Stromal cell of bone marrow (primary cell): ENCODE results near the gene RCN2.

Experiments
- DNase-seq: peaks from one replicate; pipeline ENCODE4 v3.0.0-alpha.2; 2012; ENCODE audit warnings: low read depth

RCN2 gene

DNA sequence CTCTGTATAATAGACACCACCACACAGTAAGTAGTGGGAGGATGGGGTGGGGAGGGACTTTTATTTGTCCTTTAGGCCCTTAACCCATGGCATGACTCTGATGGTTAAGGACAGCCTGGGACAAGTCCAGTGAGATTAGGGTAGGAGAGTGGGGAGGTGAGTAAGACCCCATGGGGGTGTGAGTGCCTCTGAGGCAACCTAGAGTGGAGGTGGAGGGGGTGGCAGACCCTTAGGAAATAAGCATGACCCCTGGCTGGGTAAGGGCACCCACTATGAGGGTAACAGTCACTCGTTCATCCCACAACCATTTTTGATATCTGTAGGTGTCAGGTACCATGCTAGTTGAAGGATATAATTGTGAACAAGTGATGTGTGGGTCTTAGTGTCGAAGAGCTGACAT, 42.4 kb downstream of the RCN2 start:
- no peak for DNase-seq

DNA sequence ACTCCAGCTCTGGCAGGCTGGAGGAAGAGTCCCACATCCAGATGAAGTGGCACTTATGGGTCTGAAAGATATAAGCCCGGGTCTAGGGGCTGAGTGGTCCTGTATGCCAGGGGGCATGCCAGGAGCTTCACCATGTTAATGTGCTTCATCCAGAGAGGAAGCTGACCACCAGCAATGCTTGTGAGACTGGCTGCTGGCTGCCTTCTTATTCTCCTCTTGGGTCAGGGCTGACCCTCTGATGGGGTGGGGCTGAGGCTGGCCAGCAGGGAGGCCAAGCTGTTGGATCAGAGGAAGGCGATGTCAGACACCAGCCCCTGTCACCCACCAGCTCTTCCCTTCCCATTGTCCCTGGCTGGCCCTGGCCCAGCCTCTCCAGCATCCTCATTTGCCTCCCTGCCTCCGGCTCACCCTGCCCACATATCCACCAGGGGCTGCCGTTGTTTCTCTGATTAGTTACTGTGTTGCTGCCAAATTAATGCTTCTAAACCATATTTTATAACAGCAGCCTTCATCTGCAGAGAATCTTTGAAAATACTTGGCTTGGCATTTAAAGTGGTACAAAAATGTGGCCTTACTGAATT, 43.0 kb downstream of the RCN2 start:
- no peak for DNase-seq

DNA sequence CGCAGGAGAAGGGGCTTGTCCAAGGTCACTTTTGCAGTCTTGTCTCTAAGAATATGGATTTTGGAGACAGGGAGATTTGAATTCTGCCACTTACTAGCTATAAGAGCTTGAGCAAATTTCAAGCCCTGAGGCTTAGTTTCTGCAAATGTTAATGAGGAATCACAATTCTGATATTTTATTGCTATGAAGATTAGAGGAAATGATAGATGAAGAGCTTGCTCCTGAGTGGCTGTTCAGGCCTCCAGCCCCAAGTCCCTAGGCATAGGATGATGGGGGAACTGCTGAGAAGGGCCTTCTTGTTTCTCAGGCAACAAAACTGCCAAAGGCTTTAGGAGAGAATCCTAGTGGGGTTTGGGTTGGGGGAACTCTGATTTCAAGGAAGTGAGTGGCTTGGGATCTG, 44.6 kb downstream of the RCN2 start:
- no peak for DNase-seq

DNA sequence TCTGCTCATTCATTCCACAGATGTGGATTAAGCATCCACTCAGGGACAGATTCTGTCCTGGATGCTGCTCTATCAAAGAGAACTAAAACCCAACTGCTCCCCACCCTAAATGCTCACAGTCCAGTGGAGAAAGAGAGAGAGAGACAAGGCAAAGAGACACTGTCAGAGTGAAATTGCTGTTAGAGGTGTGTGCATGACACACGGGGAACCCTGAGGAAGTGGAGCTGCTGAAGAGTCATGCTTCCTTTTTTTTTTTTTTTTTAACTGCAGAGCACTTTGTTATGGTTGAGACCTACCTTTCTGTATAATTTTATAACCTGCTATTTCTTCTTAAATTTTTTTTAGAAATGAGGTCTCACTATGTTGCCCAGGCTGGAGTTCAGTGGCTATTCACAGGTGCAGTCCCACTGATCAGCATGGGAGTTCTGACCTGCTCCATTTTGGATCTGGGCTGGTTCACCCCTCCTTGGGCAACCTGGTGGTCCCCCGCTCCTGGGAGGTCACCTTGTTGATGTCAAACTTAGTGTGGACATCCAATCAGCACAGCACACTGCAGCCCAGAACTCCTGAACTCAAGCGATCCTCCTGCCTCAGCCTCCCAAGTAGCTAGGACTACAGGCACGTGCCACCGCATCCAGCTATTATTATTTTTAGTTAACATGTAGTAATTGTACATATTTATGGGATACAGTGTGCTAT, 45.2 kb downstream of the RCN2 start:
- DNase-seq: no peak

DNA sequence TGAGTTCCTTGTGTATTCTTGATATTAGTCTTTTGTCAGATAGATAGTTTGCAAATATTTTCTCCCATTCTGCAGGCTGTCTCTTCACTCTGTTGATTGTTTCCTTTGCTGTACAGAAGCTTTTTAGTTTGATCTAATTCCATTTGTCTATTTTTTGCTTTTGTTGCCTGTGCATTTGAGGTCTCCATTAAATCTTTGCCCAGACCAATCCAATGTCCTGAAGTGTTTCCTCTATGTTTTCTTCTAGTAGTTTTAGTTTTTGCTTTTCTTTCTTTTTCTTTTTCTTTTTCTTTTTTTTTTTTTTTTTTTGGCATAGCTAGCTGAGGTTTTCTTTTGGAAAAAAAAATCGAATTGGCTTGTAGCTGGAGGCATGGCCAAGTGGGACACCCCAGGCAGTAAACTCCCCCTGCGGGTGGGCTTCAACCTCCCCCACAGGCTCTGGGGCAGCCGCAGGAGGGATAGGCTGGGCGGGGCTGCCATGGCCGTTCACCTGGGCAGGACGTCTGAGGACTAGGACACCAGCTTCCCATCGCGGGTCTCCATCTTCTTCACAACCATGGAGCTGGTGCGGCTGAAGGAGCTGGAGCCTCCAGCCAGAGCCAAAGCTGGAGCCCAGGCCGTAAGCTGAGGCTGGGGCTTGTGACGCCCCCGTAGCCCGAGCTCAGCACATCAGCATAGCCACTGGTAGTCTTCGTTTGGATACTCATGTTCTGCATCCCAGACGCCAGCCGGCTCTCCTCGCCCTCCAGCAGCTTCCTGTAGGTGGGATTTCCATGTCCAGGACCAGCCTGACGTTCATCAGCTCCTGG, 47.2 kb downstream of the RCN2 start:
- DNase-seq: no peak

DNA sequence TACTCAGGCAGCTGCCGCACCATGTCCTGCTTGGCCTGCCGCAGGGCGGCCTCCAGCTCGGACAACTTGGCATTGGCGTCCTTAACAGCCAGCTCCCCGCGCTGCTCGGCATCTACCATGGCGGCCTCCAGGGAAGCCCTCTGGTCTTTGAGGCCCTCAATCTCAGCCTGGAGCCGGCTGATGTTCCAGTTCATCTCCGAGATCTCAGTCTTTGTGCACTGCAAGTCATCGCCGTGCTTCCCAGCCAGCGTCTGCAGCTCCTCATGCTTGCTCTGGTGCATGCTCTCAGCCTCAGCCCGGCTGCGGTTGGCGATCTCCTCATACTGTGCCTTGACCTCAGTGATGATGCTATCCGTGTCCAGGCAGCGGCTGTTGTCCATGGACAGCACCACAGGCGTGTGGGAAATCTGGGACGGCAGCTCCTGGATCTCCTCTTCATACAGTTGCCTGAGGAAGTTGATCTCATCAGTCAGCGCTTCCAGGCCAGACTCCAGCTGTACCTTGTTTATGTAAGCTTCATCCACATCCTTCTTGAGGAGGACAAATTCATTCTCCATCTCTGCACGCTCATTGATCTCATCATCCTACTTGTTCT, 47.9 kb downstream of the RCN2 start:
- no peak for DNase-seq

DNA sequence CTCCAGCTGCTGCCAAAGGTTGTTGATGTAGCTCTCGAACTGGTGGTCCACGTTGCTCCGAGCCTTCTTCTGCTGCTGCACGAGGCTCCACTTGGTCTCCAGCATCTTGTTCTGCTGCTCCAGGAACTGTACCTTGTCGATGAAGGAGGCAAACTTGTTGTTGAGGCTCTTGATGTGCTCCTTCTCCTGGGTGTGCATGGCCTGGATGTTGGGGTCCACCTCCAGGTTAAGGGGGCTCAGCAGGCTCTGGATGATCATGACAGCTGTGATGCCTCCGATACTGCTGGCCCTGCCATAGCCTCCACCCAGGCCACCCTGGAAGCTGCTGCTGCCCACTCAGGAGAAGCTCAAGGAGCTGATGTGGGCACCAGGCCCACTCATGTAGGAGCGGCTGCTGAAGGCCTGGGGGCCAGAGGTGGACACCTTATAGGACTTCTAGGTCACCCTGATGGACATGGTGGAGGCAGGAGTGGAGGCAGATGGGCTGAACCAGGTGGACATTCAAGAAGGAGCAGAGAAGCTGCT, 48.5 kb downstream of the RCN2 start:
- DNase-seq: no peak

DNA sequence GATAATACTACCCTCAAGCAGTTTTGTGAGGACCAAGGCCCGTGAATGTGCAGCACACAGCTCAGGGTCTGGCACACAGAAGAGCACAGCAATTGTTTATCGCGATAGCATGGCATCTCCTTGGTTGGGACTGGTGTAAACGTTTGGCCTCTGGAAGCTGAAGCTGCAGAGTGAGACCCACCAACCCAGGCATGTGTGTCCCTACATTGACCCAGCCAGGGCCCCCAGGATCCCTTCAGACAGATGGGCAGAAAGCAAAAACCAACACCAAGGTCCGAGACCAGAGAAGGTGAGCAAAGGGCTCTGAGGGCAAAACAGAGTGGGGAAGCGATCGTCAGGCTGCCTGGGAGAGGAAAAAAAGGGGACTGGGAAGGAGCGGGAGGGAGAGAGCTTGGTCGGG, 50.8 kb downstream of the RCN2 start:
- no peak for DNase-seq

DNA sequence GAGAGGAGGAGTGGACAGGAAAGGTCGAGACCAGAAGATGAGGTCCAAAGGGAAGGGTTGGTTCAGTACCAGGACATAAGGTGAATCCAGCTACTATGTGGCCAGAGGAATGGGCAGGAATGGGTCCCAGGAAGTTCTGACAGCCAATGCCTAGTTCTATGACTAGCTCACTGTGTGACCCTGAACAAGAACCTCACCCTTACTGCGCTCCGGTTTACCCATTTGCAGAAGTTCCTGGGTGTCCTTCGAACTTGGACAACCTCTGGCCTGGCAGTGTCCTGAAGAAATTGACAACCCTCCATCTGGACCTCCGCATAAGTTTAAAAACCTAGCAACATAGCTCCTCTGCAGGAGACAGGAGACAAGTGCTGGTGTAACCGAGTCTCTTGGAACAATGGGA, 51.2 kb downstream of the RCN2 start:
- no peak for DNase-seq

DNA sequence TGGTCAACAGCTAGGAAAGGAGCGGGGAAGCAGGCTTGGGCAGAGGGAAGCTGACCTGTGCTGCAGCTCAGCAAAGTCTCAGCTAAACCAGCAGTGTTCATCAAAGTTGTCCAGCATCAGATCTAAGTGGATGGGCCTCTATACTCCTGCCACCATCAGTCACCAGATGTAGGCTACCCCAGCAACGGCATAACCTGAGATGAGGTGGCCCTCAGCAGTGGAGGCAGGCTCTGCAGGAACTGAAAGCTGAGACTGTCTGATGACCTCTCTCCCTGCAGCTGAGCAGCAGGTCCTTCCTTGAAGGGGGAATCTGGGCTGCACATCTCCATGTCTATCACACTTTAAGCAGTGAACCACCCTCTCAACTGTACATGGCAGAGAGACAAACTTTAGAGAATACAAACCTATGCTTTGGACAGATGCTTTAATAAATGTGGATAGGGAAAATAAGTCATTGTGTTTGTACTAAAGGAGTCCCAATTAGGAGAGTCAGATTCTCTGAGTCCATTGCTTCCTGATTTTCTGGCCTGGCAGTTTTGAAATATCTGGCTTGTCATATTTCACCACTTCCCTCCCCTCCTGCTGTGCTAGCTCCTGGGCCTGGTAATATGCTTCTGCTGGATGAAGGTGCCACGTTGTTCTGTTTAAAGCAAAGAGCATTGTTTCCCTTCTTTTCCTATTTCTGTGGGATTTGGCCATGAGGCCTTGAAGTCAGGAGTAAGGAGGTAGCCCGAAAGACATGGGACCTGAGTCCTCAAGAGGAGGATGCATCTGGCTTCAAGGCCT, 52.2 kb downstream of the RCN2 start:
- no peak for DNase-seq

DNA sequence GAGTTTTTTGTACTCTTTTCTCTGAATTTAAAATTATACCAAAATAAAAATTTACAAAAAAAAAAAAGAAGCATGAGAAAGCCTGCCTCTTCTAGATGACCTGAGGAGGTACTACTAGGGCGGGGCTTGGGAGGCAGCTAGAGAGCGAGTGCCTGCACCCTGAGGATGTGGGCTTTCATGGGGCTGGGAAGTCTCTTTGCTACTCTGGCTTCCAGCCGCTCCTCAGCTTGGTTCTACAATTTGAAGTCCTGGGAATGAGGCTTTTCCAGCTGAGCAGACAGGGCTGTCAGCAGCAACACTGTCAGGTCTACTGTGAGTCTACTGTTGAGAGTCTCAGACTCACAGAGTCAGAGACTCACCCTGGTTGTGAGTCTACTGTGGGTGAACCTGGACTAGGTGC, 55.2 kb downstream of the RCN2 start:
- no peak for DNase-seq

DNA sequence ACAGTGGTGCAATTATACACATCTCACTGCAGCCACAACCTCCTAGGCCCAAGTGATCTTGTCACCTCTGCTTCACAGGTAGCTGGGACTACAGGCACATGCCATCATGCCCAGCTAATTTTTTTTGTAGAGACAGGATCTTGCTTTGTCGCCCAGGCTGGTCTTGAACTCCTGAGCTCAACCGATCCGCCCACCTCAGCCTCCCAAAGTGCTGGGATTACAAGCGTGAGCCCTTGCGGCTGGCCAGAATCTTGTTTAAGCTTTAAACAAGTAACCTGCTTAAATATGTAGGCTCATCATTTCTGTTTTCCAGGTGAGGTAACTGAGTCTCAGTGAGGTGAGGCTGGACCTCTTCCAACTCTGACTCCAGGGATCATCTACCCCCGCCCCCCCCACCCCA, 55.7 kb downstream of the RCN2 start:
- no peak for DNase-seq

DNA sequence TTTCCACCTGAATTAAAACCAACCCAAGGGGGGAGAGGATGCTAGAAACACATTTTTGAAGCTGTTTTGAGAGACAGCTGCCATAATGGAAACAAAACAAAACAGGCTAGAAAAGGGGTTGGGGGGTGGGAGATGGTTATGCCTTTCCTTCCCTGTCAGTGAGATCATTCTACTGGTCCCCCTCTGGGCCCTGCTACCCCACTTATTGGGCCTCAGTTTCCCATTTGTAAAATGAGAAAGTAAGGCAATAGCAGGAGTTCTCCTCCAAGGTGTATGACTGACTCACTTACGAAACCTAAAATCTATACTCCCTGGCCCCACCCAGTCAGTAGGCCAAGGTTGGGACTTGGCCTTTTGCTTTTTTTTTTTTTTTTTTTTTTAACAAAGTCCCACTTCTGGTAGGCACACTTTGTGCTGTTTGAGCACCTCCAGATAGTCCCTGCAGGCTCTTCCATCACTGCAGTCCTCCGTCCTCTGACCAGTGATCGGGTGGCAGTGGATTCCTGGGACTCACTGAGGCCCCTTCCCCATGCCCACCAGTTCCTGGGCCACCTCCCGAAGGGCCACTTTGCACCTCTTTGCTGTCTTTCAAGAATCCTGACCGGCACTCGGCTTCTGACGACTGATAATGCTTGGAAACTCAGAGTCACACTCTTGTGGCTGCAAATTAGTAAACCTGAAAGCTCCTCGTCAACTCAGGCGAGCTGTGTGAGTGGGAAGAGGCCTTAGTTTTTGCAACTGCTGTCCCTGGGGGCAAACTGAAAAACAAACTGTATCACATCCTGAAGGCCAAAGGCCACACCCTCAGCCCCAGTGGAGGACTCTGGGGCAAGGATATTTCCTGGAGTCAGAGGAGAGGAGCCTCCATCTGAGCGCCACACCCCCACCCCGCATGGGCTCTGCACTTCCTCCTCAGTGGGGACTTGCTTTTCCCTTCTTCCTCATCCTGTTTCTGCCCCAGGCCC, 56.6 kb downstream of the RCN2 start:
- no peak for DNase-seq

DNA sequence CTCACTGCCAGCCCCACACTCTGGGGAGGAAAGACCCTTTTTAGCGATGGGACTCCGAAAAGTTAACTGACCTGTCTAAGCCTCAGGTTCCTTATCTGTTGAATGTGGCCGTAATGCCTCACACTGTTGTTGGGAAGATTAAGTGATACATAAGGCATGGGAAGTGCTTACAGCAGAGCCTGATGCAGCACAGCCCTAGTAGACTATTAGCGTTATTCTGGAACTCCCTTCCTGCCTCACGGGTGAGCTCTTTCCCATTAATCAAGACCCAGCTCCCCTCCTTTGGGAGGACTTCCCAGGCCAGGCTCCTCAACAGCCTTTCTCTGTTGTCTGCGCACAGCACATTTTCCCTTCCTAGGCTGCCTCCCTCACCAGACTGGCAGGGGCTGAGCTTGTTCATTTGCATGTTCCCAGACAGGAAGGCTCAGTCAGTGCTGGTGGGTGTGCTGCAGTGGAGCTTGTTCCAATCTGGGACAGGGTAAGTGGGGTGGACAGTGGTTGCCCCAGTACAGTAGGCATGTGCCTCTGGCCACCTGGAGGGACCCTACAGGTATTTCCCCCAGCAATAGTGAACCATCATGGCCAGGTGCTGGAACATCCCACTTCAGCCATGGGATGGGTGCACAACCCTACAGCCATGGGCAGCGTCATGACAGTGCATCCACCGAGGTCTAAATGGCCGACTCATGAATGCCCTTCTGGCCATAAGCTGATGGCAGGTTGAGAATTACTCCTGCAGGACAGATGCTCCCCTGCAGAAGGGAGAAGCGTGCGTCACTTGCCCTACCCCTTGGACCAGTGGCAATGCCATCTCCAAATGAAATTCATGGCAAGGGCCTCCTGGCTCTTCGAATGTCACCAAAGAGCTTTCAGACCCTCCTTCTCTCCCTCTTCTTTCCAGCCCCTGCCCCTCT, 57.6 kb downstream of the RCN2 start:
- no peak for DNase-seq

DNA sequence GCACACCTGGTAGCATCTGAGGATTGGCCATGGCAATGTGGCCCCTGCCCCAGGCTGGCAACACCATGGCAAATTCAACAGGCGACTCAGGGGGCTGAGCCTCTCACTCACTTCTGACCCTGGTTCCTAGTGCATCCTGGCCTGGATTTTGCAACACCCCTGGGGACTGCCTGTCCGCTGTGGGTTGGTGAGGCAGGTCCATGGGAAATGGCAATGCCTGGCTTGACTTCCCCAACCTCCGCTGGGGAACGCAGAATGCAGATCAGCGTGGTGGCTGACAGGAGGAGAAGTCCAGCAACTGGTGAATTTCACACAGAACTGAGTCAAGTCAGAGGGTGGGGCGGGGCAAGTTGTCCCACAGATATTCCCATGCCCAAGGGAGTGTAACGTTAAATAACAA, 59.5 kb downstream of the RCN2 start:
- DNase-seq: no peak

DNA sequence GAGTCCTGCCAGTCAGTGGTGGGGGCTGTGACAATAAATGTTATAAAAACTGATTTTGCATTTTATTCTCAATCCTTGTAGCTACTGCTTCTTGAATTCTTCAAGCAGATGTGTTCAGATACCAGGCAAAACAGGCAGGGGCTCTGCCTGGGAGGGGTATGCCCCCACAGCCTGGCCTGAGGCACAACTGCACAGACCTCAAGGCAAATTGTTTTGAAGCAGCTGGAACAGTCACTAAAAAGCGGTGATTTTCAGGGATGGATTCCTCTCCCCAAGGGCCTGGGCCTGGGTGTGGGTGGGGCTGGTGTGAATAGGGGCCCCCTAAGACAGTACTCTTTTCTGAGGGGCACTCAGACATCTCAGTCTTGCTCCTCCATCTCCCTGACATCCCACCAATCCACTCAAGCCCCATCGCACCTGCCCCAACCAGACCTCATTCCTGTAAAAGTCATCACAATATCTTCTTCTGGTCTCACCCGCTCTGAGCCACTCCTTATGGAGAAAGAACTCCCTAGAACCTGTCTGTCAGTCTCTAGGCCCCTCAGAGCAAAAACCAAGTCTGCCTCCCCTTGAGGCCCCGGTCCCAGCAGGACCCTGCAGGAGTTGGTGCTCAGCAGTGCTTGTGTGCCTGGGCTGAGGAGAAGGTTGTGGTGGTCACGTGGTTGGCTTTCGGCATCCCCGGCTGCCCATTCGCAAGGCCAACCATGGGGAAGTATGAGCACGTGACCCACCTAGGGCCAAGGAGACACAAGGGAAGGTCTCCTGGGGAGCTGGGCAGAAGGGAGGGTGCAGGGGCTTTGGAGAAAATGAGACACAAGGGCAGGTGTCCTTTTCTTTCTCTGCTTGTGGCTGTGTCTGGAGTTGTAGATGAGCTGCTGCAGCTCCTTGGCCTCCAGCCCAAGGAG, 60.4 kb downstream of the RCN2 start:
- DNase-seq: no peak

DNA sequence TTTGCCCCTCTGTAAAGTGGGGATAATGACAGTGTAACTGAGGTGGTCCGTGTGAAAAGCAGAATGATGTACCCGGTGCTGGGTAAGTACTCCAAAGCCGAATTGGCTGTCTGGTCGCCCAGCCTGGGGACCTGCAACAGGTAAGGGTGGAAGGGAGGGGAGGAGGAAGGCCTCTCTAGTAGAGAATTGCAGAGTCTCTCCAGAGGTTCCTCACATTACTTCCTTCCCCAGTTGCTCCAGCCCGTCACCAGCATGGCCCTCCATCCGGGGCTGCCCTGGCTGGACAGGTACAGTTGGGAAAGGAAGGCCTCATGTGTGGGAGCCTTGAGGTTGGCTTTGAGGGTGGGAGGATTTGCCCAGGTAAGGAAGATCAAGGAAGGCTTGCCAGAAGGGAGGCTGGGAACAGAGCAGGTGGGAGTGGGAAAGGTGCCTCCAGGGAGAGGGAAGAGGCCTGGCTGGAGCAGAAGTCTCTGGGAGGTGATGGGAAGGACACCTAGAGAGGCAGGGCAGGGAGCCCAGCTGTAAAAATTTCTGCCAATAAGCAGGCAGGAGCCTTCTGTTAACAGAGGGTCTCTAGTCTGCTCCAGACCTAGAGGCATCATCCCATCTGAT, 61.7 kb downstream of the RCN2 start:
- no peak for DNase-seq

DNA sequence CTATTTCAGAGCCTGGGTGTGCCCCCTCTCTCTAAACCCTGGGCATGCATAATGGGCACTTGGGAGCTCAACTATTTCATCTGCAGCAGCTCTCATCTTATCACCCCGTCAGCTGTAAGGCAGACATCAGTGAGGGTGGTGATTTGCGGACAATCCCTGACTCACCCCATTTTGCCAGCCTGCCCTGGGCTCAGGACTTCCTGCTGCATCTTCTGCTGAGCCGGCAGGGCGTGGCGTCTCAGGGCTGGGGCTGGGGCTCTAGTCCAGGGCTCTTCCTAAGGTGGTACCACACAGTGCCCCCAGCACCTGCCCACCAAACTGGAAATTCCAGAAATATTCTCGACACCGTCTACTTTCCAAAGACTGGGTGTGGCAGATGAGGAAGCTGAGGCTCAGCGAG, 62.5 kb downstream of the RCN2 start:
- DNase-seq: no peak
